Panc1 (cell line): ENCODE data around the gene SCN2B. TPM values are rescaled to one million over a fixed set of nuclear protein-coding genes. Genes with fewer than 3 reads are reported as not detected.

Experiments used
- ATAC-seq: fragments of 200-7000 bp; cut with Tn5 transposase; 2 replicates; pipeline ENCODE4 v1.9.1; 2020; ENCODE audit warnings: mild to moderate bottlenecking, moderate library complexity
- BruUV-seq: library from RNA; stranded (reverse); fragments of 400-500 nt; replicated peaks from 2 replicates; lab custom pipeline; 2021; lab: Mats Ljungman, UMichigan
- CTCF ChIA-PET: fragments of 300-600 bp; sonication (Branson Sonifier 250); formaldehyde crosslinking; loops from one replicate; lab custom pipeline; 2022; ENCODE audit warnings: antibody characterized with exemption; lab: Charles Lee
- POLR2A ChIA-PET: fragments of 300-600 bp; sonication (Branson Sonifier 250); formaldehyde crosslinking; loops from one replicate; lab custom pipeline; 2022; ENCODE audit warnings: antibody characterized with exemption; lab: Charles Lee
- DNase-seq: peaks from one replicate; pipeline ENCODE4 v3.0.0-alpha.2; 2010; ENCODE audit warnings: low read depth, low spot score
- H3K27ac ChIP-seq: 2 replicates; pipeline ENCODE4 v1.5.1; 2011; ENCODE audit warnings: mild to moderate bottlenecking, low read length, inconsistent platforms
- H3K27me3 ChIP-seq: fragments of 200-500 bp; sonication (Bioruptor generic); 2 replicates; pipeline ENCODE4 v1.6.0; 2014; ENCODE audit warnings: low read length, inconsistent platforms; ENCODE audit not compliant: control insufficient read depth, insufficient read depth
- H3K36me3 ChIP-seq: fragments of 200-500 bp; sonication (Bioruptor generic); 2 replicates; pipeline ENCODE4 v1.5.1; 2014; ENCODE audit warnings: inconsistent platforms, mild to moderate bottlenecking, low read length, moderate library complexity; ENCODE audit not compliant: control insufficient read depth, insufficient read depth
- H3K4me1 ChIP-seq: 2 replicates; pipeline ENCODE4 v1.5.1; 2011; ENCODE audit warnings: inconsistent platforms, mild to moderate bottlenecking, low read length, moderate library complexity; ENCODE audit not compliant: control insufficient read depth, insufficient read depth
- H3K4me3 ChIP-seq, 2 experiments: 2 replicates each; pipeline ENCODE4 v1.5.1; 2011 to 2012; ENCODE audit warnings: low read depth in 2 of 2, low read length in 2 of 2, mild to moderate bottlenecking in 2 of 2, inconsistent platforms in 1 of 2, moderate library complexity in 1 of 2
- H3K9me3 ChIP-seq: fragments of 200-500 bp; sonication (Bioruptor generic); 2 replicates; pipeline ENCODE4 v1.5.1; 2014; ENCODE audit warnings: low read depth, mild to moderate bottlenecking, inconsistent platforms, low read length, moderate library complexity; ENCODE audit not compliant: control insufficient read depth, insufficient read depth
- CTCF ChIP-seq: fragments of 450-650 bp; IDR thresholded peaks from 2 replicates; pipeline ENCODE4 v1.5.1; 2017; ENCODE audit warnings: mild to moderate bottlenecking
- POLR2AphosphoS5 ChIP-seq: IDR thresholded peaks from 2 replicates; pipeline ENCODE4 v1.6.1; 2012; ENCODE audit warnings: mild to moderate bottlenecking, low read depth, low read length, moderate library complexity
- REST ChIP-seq, 2 experiments: IDR thresholded peaks; 2 replicates each; pipeline ENCODE4 v1.6.1; 2011 to 2012; ENCODE audit warnings: low read depth in 2 of 2, control low read depth in 1 of 2, low read length in 1 of 2, mild to moderate bottlenecking in 1 of 2, moderate library complexity in 1 of 2; ENCODE audit not compliant: insufficient read depth in 1 of 2
- SIN3A ChIP-seq: IDR thresholded peaks from 2 replicates; pipeline ENCODE4 v1.6.1; 2012; ENCODE audit warnings: low read depth, mild to moderate bottlenecking, low read length, moderate library complexity, borderline replicate concordance; ENCODE audit not compliant: insufficient read depth
- TCF7L2 ChIP-seq: IDR thresholded peaks from 2 replicates; pipeline ENCODE4 v1.6.1; 2011; ENCODE audit warnings: mild to moderate bottlenecking, low read depth, low read length, inconsistent platforms
- in situ Hi-C: cut with HindIII; loops from 2 replicates; pipeline ENCODE4 v1.10.0; 2016; ENCODE audit warnings: low sequenced_read_pairs, low pct_unique_long_range_greater_than_20kb
- intact Hi-C: fragments of 100-400 bp; cut with micrococcal nuclease; formaldehyde crosslinking; loops from one replicate; pipeline ENCODE4 v1.10.0; 2022; ENCODE audit not compliant: unreplicated experiment
- total RNA-seq: library from RNA; stranded (reverse); gene quantifications from one replicate; pipeline ENCODE4 v1.2.1, GENCODE V29; 2021; ENCODE audit not compliant: unreplicated experiment

The SCN2B gene
- total RNA-seq, 1 experiment from 2014 or later, result not detected

- no TSS peak for BruUV-seq
- TF ChIP-seq REST (IDR thresholded peaks at IDR 0.05; ENCODE audit: insufficient read depth in 1 of 2, low read depth in 2 of 2, low read length in 1 of 2), result no peak
- no peaks in the 10 kb centered on the region for H3K36me3 ChIP-seq
- peaks cover 10% of the 10 kb centered on the region for H3K27me3 ChIP-seq
- no peak for ATAC-seq
- ChIA-PET CTCF (interaction anchor here (0.6 to 0.8 kb wide), 3 partner anchors 15 to 362 kb away, joined by 3 to 7 read pairs (median 7); no protein-coding TSS in a partner anchor), POLR2A (no interaction called here)
- H3K4me3 ChIP-seq, result no peak overlapping the region
- H3K9me3 ChIP-seq, result no peaks in the 10 kb centered on the region
- no peak for DNase-seq
- in situ Hi-C loops, result no loop called here
- intact Hi-C loops, result loop anchor here (2.0 kb wide), 1 partner anchor 21 kb away; no protein-coding TSS in a partner anchor
- no peak overlapping the region for H3K27ac ChIP-seq
- H3K4me1 ChIP-seq, result no peaks in the 10 kb centered on the region
Observed at GRCh38 chr11:118169300-118170140, 6.9 kb downstream of the SCN2B start.

- no peaks in the 10 kb centered on the region for H3K9me3 ChIP-seq
- no peaks in the 10 kb centered on the region for H3K4me1 ChIP-seq
- H3K27me3 ChIP-seq, result peaks cover 10% of the 10 kb centered on the region
- no peaks in the 10 kb centered on the region for H3K36me3 ChIP-seq
- H3K27ac ChIP-seq, result no peak overlapping the region
- H3K4me3 ChIP-seq, result no peak overlapping the region
- DNase-seq, result no peak
- no peak for TF ChIP-seq REST (IDR thresholded peaks at IDR 0.05; ENCODE audit: insufficient read depth in 1 of 2, low read depth in 2 of 2, low read length in 1 of 2)
- TF ChIP-seq CTCF, result no peak
- TF ChIP-seq SIN3A, result no peak
- no peak for TF ChIP-seq TCF7L2
- no peak for TF ChIP-seq POLR2AphosphoS5
- CTCF ChIA-PET, result no interaction called here
- in situ Hi-C loops, result no loop called here
- intact Hi-C loops, result no loop called here
- no TSS peak for BruUV-seq
- ATAC-seq, result no peak
- POLR2A ChIA-PET, result no interaction called here
Observed at GRCh38 chr11:118168751-118169150, 7.7 kb downstream of the SCN2B start.
